GM12875 (cell line): ENCODE measurements around the gene PARD3.

Source experiments
- H3K4me3 ChIP-seq: one replicate; pipeline ENCODE4 v1.5.1; 2011; ENCODE audit warnings: low read depth, low read length, control low read depth
- CTCF ChIP-seq: IDR thresholded peaks from 2 replicates; pipeline ENCODE4 v1.5.1; 2011; ENCODE audit warnings: low read depth, mild to moderate bottlenecking, control low read depth, inconsistent platforms, low read length, moderate library complexity, borderline replicate concordance; ENCODE audit not compliant: insufficient read depth

Gene PARD3

GRCh38 chr10:34151481-34151880 is 663.6 kb downstream of the PARD3 start:
- H3K4me3 ChIP-seq = no peak overlapping the region
- TF ChIP-seq CTCF = no peak

- no peak overlapping the region for H3K4me3 ChIP-seq
- TF ChIP-seq CTCF = no peak
Measured at GRCh38 chr10:34150103-34150502, 665.0 kb downstream of the PARD3 start.

GRCh38 chr10:34148305-34148657 is 666.8 kb downstream of the PARD3 start:
- no peak overlapping the region for H3K4me3 ChIP-seq
- no peak for TF ChIP-seq CTCF

- no peak overlapping the region for H3K4me3 ChIP-seq
- TF ChIP-seq CTCF = no peak
Measured at GRCh38 chr10:34147641-34148304, 667.3 kb downstream of the PARD3 start.

- no peak for TF ChIP-seq CTCF
- H3K4me3 ChIP-seq = no peak overlapping the region
Measured at GRCh38 chr10:34145715-34146114, 669.4 kb downstream of the PARD3 start.

GRCh38 chr10:34143466-34143865 is 671.6 kb downstream of the PARD3 start:
- no peak for TF ChIP-seq CTCF

GRCh38 chr10:34141032-34141680 is 673.9 kb downstream of the PARD3 start:
- TF ChIP-seq CTCF = no peak
- no peak overlapping the region for H3K4me3 ChIP-seq

More at GRCh38 chr10:34143466-34143865, 671.6 kb downstream of the PARD3 start:
- H3K4me3 ChIP-seq = no peak overlapping the region
